Activated CD4-positive, alpha-beta T cell treated with anti-CD3 and anti-CD28 coated beads, Interleukin-2, amount 10 ng/mL, durations not matched to agents 24 days and 14 days (primary cell): ENCODE measurements around the gene ARL4D. TPM values are rescaled to one million over a fixed set of nuclear protein-coding genes. Genes with fewer than 3 reads are reported as not detected.

Experiments used
- DNase-seq: peaks from one replicate; pipeline ENCODE4 v3.0.0; 2022
- H3K27ac Mint-ChIP-seq: one replicate; pipeline ENCODE4 v1.8.0; 2022; ENCODE audit warnings: mild to moderate bottlenecking, mixed read lengths
- H3K27me3 Mint-ChIP-seq: one replicate; pipeline ENCODE4 v1.8.0; 2022; ENCODE audit warnings: mixed read lengths
- H3K36me3 Mint-ChIP-seq: one replicate; pipeline ENCODE4 v1.8.0; 2022; ENCODE audit warnings: low read depth, mild to moderate bottlenecking, mixed read lengths
- H3K4me1 Mint-ChIP-seq: one replicate; pipeline ENCODE4 v1.8.0; 2021; ENCODE audit warnings: mixed read lengths
- H3K4me3 Mint-ChIP-seq: one replicate; pipeline ENCODE4 v1.8.0; 2022; ENCODE audit warnings: mild to moderate bottlenecking, moderate library complexity, mixed read lengths
- H3K9me3 Mint-ChIP-seq: one replicate; pipeline ENCODE4 v1.8.0; 2021; ENCODE audit warnings: mixed read lengths
- intact Hi-C: fragments of 100-400 bp; cut with micrococcal nuclease; formaldehyde crosslinking; loops from one replicate; pipeline ENCODE4 v1.15.1; 2023
- total RNA-seq: library from RNA; stranded (reverse); gene quantifications from 2 replicates; pipeline ENCODE4 v1.2.3, GENCODE V29; 2022

ARL4D gene
- total RNA-seq, 1 donor from 2014 or later, result 3.3 TPM

- Mint-ChIP-seq H3K36me3 (no peaks in the 10 kb centered on the region), H3K4me1 (peaks cover 2% of the 10 kb centered on the region), H3K4me3 (no peak overlapping the region)
Measured at GRCh38 chr17:43431714-43432523, 33.1 kb downstream of the ARL4D start.

GRCh38 chr17:43434902-43435319, 36.1 kb downstream of the ARL4D start:
- H3K4me3 Mint-ChIP-seq, result no peak overlapping the region
- no peaks in the 10 kb centered on the region for H3K9me3 Mint-ChIP-seq
- DNase-seq, result no peak
- intact Hi-C loops, result no loop called here
- peaks cover 20% of the 10 kb centered on the region for H3K27me3 Mint-ChIP-seq
- no peaks in the 10 kb centered on the region for H3K36me3 Mint-ChIP-seq
- no peak overlapping the region for H3K27ac Mint-ChIP-seq
- H3K4me1 Mint-ChIP-seq, result peaks cover 2% of the 10 kb centered on the region

More at GRCh38 chr17:43431714-43432523, 33.1 kb downstream of the ARL4D start:
- no peak for DNase-seq
- H3K9me3 Mint-ChIP-seq, result no peaks in the 10 kb centered on the region
- intact Hi-C loops, result no loop called here
- H3K27me3 Mint-ChIP-seq, result peaks cover 25% of the 10 kb centered on the region
- no peak overlapping the region for H3K27ac Mint-ChIP-seq

- no peak for DNase-seq
- Mint-ChIP-seq H3K4me3 (no peak overlapping the region), H3K36me3 (no peaks in the 10 kb centered on the region), H3K9me3 (no peaks in the 10 kb centered on the region), H3K27me3 (peaks cover 14% of the 10 kb centered on the region), H3K27ac (no peak overlapping the region), H3K4me1 (no peaks in the 10 kb centered on the region)
- intact Hi-C loops, result no loop called here
Measured at GRCh38 chr17:43437756-43438155, 39.0 kb downstream of the ARL4D start.

GRCh38 chr17:43438626-43439025, 39.8 kb downstream of the ARL4D start:
- no peak overlapping the region for H3K4me3 Mint-ChIP-seq
- H3K36me3 Mint-ChIP-seq, result no peaks in the 10 kb centered on the region
- DNase-seq, result no peak
- H3K27ac Mint-ChIP-seq, result no peak overlapping the region
- H3K27me3 Mint-ChIP-seq, result peaks cover 15% of the 10 kb centered on the region
- no peaks in the 10 kb centered on the region for H3K4me1 Mint-ChIP-seq
- no peaks in the 10 kb centered on the region for H3K9me3 Mint-ChIP-seq
- intact Hi-C loops, result no loop called here

GRCh38 chr17:43439041-43439440, 40.2 kb downstream of the ARL4D start:
- Mint-ChIP-seq H3K36me3 (no peaks in the 10 kb centered on the region), H3K27me3 (peaks cover 14% of the 10 kb centered on the region), H3K9me3 (no peaks in the 10 kb centered on the region), H3K4me1 (no peaks in the 10 kb centered on the region), H3K4me3 (no peak overlapping the region), H3K27ac (no peak overlapping the region)
- DNase-seq, result no peak
- intact Hi-C loops, result no loop called here

DNA sequence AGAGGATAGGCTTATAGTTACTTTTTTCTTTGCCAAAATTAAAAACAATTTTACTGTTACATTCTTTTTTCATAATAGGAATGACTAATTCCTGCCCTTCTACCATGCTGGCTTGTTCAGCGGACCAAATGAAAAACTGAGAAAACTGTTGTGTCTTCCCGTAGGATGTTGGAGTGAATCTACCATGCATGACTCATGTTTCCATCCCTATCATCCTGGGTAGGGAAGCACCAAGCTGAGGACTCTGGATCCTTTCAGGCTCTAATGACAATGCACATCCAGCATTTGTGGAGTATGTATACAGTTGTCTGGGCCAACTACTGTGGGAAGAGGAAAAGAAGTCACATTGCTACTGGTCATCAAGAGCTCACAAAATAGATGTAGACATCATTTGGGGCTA, 43.9 kb downstream of the ARL4D start:
- intact Hi-C loops, result no loop called here

DNA sequence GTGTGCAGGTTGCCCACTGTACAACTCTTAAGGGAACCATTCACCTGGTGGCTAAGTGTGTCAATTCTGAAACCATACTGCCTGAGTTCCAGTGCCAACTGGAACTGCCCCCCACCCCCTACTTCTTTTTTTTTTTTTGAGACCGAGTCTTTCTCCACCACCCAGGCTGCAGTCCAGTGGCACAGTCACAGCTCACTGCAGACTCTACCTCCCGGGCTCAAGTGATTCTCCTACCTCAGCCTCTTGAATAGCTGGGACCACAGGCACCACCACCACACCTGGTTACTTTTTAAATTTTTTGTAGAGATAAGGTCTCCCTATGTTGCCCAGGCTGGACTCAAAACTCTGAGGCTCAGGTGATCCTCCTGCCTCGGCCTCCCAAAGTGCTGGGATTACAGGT, 44.6 kb downstream of the ARL4D start:
- Mint-ChIP-seq H3K27me3 (peaks cover 9% of the 10 kb centered on the region), H3K27ac (no peak overlapping the region), H3K4me3 (no peak overlapping the region), H3K9me3 (no peaks in the 10 kb centered on the region), H3K36me3 (no peaks in the 10 kb centered on the region), H3K4me1 (no peaks in the 10 kb centered on the region)
- intact Hi-C loops, result no loop called here
- DNase-seq, result no peak

More for the DNA sequence above, 43.9 kb downstream of the ARL4D start:
- Mint-ChIP-seq H3K27me3 (peaks cover 9% of the 10 kb centered on the region), H3K27ac (no peak overlapping the region), H3K4me3 (no peak overlapping the region), H3K9me3 (no peaks in the 10 kb centered on the region), H3K36me3 (no peaks in the 10 kb centered on the region), H3K4me1 (no peaks in the 10 kb centered on the region)
- DNase-seq, result no peak

DNA sequence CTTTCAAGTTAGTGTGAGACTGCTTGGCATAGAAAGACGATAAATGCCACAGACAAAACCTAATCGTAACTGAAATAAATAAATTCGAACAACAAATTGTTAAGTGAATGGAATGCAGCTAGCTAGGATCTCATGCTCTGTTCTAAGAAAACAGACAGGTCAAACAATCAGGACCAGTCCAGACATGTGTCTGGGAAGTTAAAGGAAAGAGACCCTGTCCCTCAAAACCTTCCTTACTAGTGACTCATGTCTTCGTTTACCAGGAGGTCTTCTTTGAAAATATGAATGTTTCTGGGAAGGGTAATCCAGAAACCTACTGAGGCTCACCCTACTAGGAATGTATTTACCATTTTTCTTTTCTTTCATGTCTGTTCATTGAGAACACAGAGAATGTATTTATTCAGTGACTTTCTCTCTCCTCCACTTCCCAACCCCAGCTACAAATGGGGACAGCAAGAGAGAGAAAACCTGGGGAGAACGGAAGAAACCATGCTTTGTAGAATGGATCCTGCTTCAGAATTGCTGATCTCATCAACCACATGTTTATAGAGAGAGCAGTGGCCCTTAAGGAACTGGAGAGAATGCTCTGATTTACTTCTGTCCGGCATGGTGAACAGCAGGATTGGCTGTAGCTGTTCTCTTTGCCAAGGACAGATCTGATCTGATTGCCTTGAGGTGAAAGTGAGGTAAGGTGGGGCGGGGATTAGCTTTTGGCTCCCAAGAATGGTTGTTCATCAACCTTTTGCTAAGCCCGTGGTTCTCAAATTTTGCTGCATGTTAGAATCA, 45.6 kb downstream of the ARL4D start:
- intact Hi-C loops, result no loop called here
- no peaks in the 10 kb centered on the region for H3K4me1 Mint-ChIP-seq
- H3K36me3 Mint-ChIP-seq, result no peaks in the 10 kb centered on the region
- H3K4me3 Mint-ChIP-seq, result no peak overlapping the region
- H3K9me3 Mint-ChIP-seq, result no peaks in the 10 kb centered on the region
- H3K27me3 Mint-ChIP-seq, result peaks cover 13% of the 10 kb centered on the region
- DNase-seq, result no peak
- H3K27ac Mint-ChIP-seq, result no peak overlapping the region

DNA sequence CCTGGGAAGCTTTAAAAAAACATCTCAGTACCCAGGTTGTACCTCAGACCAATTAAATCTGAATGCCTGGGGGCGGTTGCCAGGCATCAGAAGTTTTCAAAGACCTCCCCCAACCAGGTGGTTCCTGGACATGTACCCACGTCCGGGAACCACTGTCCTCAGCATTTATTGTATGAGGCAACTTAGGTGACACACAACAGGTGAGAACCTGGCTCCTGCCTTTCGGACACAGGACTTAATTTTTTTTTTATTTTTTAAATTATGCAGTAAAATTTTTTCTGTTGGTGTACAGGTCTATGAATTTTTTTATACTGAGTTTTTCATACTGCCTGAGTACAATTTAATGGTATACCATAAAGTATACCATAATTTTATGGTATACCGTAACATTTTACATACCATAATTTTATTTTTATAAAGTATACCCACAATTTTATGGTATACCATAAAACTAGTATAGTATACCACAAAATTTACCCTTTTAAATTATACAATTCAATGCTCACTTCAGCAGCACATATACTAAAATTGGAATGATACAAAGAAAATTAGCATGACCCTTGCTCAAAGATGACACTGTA, 46.3 kb downstream of the ARL4D start:
- no peaks in the 10 kb centered on the region for H3K36me3 Mint-ChIP-seq
- H3K4me1 Mint-ChIP-seq, result no peaks in the 10 kb centered on the region
- H3K27me3 Mint-ChIP-seq, result peaks cover 16% of the 10 kb centered on the region
- no peaks in the 10 kb centered on the region for H3K9me3 Mint-ChIP-seq
- H3K27ac Mint-ChIP-seq, result no peak overlapping the region
- no peak for DNase-seq
- no peak overlapping the region for H3K4me3 Mint-ChIP-seq
- intact Hi-C loops, result no loop called here

- Mint-ChIP-seq H3K4me1 (no peaks in the 10 kb centered on the region), H3K27me3 (peaks cover 16% of the 10 kb centered on the region), H3K4me3 (no peak overlapping the region), H3K27ac (no peak overlapping the region), H3K36me3 (no peaks in the 10 kb centered on the region), H3K9me3 (no peaks in the 10 kb centered on the region)
- intact Hi-C loops, result no loop called here
- DNase-seq, result no peak
Measured at GRCh38 chr17:43446773-43447172, 48.0 kb downstream of the ARL4D start.

DNA sequence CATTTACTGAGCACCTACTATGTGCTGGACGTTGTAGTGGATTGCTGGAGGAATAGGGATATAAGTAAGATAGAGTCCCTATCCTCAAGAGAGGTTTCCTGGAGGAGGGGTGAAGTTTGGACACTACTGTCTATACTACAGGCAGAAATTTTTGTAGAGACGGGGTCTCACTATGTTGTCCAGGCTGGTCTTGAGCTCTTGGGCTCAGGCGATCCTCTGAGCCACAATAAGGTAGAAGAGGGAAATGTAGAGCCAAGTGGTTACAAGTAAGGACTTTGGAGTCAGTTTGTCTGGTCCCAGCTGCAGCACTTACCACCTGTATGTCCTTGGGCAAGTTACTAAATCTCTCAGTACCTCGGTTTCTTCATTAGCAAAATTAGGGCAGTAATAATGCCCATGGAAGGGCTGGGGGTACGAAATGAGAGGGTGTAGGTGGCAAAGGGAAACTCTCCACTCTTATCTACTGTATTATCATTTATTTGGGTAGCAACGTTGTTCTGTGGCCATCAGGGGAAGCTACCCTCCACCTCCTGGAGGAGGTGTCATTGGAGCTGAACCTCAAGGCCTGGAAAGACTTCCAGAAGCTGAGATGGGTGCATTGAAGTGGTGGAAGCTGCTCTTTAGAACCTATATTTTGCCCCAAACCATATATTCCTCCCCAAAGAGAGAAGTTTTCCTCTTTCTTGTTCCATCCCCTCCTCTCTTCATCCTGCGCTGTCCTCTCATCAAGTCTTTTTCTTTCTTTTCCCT, 50.1 kb downstream of the ARL4D start:
- Mint-ChIP-seq H3K27me3 (peaks cover 15% of the 10 kb centered on the region), H3K9me3 (no peaks in the 10 kb centered on the region), H3K27ac (no peak overlapping the region), H3K4me3 (no peak overlapping the region), H3K36me3 (no peaks in the 10 kb centered on the region), H3K4me1 (no peaks in the 10 kb centered on the region)
- intact Hi-C loops, result no loop called here
- DNase-seq, result no peak

GRCh38 chr17:43449470-43450248, 50.9 kb downstream of the ARL4D start:
- no peak overlapping the region for H3K4me3 Mint-ChIP-seq
- intact Hi-C loops, result no loop called here
- H3K27me3 Mint-ChIP-seq, result peaks cover 9% of the 10 kb centered on the region
- DNase-seq, result no peak
- H3K9me3 Mint-ChIP-seq, result no peaks in the 10 kb centered on the region
- H3K27ac Mint-ChIP-seq, result no peak overlapping the region
- H3K36me3 Mint-ChIP-seq, result no peaks in the 10 kb centered on the region
- no peaks in the 10 kb centered on the region for H3K4me1 Mint-ChIP-seq
